ENCODE measurements around the gene AP1G1.

- TF ChIP-seq BACH1 (IDR thresholded peaks at IDR 0.05; ENCODE audit: borderline replicate concordance) (no peak), CTCF (IDR thresholded peaks at IDR 0.05 in 2 of 3, conservative IDR thresholded peaks at IDR 0.05 in 1 of 3; ENCODE audit: control insufficient read depth in 2 of 3, extremely low read depth in 1 of 3, insufficient read depth in 1 of 3, low read depth in 3 of 3, low read length in 3 of 3) (no peak), PML (IDR thresholded peaks at IDR 0.05; ENCODE audit: low read length) (no peak), MAX (IDR thresholded peaks at IDR 0.05; ENCODE audit: low read depth, low read length) (no peak), ASH2L (IDR thresholded peaks at IDR 0.05; ENCODE audit: borderline replicate concordance, low read depth) (no peak), MYC (IDR thresholded peaks at IDR 0.05; ENCODE audit: insufficient read depth, insufficient read length, insufficient replicate concordance, low read length, severe bottlenecking) (no peak)
- TF ChIP-seq, protein P1, sequence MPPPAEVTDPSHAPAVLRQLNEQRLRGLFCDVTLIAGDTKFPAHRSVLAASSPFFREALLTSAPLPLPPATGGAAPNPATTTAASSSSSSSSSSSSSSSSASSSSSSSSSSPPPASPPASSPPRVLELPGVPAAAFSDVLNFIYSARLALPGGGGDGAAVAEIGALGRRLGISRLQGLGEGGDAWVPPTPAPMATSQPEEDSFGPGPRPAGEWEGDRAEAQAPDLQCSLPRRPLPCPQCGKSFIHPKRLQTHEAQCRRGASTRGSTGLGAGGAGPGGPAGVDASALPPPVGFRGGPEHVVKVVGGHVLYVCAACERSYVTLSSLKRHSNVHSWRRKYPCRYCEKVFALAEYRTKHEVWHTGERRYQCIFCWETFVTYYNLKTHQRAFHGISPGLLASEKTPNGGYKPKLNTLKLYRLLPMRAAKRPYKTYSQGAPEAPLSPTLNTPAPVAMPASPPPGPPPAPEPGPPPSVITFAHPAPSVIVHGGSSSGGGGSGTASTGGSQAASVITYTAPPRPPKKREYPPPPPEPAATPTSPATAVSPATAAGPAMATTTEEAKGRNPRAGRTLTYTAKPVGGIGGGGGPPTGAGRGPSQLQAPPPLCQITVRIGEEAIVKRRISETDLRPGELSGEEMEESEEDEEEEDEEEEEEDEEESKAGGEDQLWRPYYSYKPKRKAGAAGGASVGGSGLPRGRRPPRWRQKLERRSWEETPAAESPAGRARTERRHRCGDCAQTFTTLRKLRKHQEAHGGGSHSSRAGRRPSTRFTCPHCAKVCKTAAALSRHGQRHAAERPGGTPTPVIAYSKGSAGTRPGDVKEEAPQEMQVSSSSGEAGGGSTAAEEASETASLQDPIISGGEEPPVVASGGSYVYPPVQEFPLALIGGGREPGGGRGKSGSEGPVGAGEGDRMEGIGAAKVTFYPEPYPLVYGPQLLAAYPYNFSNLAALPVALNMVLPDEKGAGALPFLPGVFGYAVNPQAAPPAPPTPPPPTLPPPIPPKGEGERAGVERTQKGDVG (CRISPR knock-in tag; IDR thresholded peaks at IDR 0.05) = no peak
Observed at GRCh38 chr16:71707199-71707598, 101.4 kb downstream of the AP1G1 start.
